Activated CD4-positive, alpha-beta T cell treated with anti-CD3 and anti-CD28 coated beads for 4 hours (primary cell): ENCODE data around the gene EXOSC6.
A peak's percentile ranks its signal among the peaks of the same experiment; 100 is the strongest.
"Not testable (repeated sequence)": the region's sequence is repeated elsewhere in the genome, so short reads cannot be mapped to it uniquely, and the experiment has no call there.

Experiments
- DNase-seq, 2 donors: peaks; one replicate each; pipeline ENCODE4 v3.0.0-alpha.2; 2020

The EXOSC6 gene

DNA sequence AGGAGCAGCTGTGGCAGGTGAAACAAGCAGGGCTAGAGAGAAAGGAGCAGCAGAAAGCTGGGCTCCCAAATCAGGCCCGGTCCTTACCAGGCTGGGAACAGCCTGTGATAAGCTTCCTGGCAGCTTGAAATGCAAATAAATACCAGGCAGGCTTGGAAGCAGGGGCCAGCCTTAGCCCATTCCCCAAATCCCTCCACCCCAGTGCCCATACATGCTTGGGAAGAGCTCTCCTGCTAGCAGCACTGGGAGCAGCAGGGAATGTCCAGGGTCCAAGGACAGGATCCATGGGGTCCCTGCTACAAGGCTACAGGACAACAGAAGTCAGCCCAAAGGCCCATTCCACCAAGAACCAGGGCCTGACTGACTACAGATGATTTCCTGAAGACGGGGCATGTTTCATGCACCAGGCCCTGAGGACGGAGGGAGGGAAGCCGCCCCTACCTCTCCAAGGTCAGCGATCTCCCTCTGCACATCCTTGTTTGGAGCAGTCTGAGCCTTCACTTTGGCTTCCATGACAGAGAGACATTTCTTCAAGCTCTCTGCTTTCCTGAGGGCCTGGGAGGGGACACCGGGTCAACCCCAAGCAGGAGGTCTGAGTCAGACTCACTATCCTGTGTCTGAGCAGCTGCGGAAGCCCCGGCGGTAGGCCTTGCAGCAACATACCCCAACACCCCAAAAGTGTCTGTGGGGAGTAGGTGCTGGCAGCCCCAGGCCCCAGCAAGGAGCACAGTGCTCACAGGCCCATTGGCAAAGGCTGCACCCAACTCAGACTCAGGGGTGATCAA is 2.6 kb upstream of the EXOSC6 start:
- no peak for DNase-seq

- peak; percentile 23 to 29 for DNase-seq
Measured at GRCh38 chr16:70253291-70254106, 1.8 kb upstream of the EXOSC6 start.

- DNase-seq = no peak
Measured at GRCh38 chr16:70252355-70252988, 732 bp upstream of the EXOSC6 start.

DNA sequence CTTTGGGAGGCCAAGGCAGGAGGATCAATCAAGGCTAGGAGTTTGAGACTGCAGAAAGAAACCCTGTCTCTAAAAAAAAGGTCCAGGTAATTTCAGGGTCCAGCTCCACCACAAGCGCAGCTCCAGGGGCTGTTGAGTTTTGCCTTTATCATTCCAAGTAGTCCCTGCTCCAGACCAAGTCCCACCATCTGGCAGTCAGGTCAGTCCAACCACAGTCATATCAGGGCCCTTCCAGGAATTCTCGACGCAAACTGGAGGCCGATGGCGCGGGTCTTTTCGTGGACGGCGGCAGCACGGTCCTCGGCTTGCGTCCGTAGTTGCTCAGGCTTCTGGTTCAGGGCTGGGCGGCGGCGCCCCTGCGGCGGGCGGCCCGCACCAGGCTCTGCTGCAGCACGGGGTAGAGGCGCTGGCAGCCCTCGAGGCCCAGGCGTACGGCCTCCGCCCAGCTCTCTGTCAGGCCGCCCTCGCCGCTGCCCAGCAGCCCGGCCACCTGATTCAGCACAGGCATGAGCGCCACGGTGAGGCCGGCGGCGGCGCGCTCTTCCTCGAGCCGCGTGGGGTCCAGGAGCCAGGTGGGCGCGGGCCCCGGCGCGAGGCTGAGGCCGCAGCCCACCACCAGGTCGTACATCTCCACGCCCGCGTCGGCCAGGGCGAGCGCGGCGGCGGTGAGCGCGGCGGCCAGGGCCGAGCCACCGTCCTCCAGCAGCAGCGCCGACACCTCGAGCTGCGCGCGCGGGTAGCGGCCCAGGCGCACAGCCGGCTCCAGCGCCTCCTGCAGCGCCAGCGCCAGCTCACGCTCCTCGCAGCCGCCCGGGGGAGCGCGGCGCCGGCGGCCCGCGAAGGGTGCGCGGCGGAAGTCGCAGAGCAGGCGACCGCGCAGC is 752 bp downstream of the EXOSC6 start:
- peak in 1 of 2 donors; percentile 38 for DNase-seq

- not testable (repeated sequence) for DNase-seq
Measured at GRCh38 chr16:70249697-70250096, 2.0 kb downstream of the EXOSC6 start.

- DNase-seq = not testable (repeated sequence)
Measured at GRCh38 chr16:70238773-70239172, 13.0 kb downstream of the EXOSC6 start.

GRCh38 chr16:70231831-70232230 is 19.9 kb downstream of the EXOSC6 start:
- not testable (repeated sequence) for DNase-seq

GRCh38 chr16:70226024-70226423 is 25.7 kb downstream of the EXOSC6 start:
- DNase-seq = not testable (repeated sequence)

GRCh38 chr16:70225430-70225829 is 26.3 kb downstream of the EXOSC6 start:
- DNase-seq = not testable (repeated sequence)

DNA sequence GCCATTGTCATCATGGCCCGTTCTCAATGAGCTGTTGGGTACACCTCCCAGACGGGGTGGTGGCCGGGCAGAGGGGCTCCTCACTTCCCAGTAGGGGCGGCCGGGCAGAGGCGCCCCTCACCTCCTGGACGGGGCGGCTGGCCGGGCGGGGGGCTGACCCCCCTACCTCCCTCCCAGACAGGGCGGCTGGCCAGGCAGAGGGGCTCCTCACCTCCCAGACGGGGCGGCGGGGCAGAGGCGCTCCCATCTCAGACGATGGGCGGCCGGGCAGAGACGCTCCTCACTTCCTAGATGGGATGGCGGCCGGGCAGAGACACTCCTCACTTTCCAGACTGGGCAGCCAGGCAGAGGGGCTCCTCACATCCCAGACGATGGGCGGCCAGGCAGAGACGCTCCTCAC is 27.1 kb downstream of the EXOSC6 start:
- DNase-seq = not testable (repeated sequence)

- DNase-seq = not testable (repeated sequence)
Measured at GRCh38 chr16:70223971-70224513, 27.7 kb downstream of the EXOSC6 start.

DNA sequence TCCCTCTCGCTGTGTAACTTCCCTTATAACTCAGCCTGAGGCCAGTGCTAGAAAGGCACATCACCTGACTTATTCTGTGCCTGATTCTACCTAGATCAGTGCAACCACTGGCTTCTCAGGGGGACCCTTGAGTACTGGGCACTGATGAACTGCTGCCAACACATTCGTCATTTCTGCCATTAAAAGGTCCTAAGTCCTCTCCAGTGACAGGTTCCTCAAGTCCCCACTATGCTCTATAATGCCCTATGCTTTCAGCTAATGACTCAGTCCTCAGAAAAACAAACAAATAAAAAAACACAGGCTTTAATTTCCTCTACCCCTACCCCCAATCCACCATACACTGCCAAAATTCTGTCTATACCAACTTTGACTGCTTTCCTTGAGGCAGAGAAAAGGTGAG is 28.5 kb downstream of the EXOSC6 start:
- DNase-seq = not testable (repeated sequence)

GRCh38 chr16:70222574-70222973 is 29.2 kb downstream of the EXOSC6 start:
- DNase-seq = not testable (repeated sequence)

- not testable (repeated sequence) for DNase-seq
Measured at GRCh38 chr16:70218586-70218985, 33.2 kb downstream of the EXOSC6 start.

- not testable (repeated sequence) for DNase-seq
Measured at GRCh38 chr16:70206382-70206781, 45.4 kb downstream of the EXOSC6 start.

GRCh38 chr16:70204668-70205405 is 46.9 kb downstream of the EXOSC6 start:
- DNase-seq = not testable (repeated sequence)

GRCh38 chr16:70204010-70204409 is 47.7 kb downstream of the EXOSC6 start:
- DNase-seq = not testable (repeated sequence)

DNA sequence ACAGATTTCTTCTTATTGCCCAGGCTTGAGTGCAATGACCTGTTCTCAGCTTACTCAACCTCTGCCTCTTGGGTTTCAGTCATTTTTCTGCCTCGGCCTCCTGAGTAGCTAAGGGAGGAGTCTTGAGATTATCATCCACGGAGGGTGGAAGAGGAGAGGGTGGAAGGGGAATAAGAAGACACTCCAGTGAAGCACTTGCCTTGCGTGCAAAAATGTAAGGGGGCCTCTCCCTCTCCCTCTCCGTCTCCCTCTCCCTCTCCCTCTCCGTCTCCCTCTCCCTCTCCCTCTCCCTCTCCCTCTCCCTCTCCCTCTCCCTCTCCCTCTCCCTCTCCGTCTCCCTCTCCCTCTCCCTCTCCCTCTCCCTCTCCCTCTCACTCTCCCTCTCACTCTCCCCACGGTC is 48.2 kb downstream of the EXOSC6 start:
- not testable (repeated sequence) for DNase-seq

GRCh38 chr16:70200063-70200462 is 51.7 kb downstream of the EXOSC6 start:
- not testable (repeated sequence) for DNase-seq

- DNase-seq = not testable (repeated sequence)
Measured at GRCh38 chr16:70199170-70199569, 52.6 kb downstream of the EXOSC6 start.

- not testable (repeated sequence) for DNase-seq
Measured at GRCh38 chr16:70198666-70199065, 53.1 kb downstream of the EXOSC6 start.
